ENCODE results near the gene VTCN1. TPM values are rescaled to one million over a fixed set of nuclear protein-coding genes. Genes with fewer than 3 reads are reported as not detected.

VTCN1 gene
- total and polyA plus RNA-seq, 2 donors (not counting 3 experiments of a cell fraction or from before 2014, with no cell fraction given), result not detected

DNA sequence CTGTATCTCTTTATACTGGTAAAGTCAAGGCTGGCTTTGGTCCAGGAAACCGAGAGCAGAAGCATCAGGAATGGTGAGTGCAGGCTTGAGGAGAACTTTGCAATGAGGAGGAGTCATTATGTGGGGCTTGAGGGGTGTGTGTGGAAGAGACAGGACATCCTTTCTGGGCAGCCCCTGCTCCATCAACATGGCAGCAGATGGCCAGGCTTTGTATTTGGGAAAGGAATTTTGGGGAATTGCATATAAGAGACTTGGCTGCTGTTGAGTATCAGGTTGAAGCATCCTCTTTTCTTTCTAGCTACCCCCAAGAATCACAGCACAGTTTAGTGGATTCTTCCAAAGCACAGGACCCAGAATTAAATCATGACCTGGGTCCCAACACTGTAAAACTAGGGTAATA is 33.4 kb downstream of the VTCN1 start:
- dilution Hi-C loops (cut with MboI; ENCODE audit: extremely low pct_ligation_motif_present, low sequenced_read_pairs), result no loop called here

More for the DNA sequence above, 33.4 kb downstream of the VTCN1 start:
- Histone ChIP-seq H3K9me1 (replicated peaks; ENCODE audit: control insufficient read depth, extremely low read depth, insufficient read depth, low read length) (no peaks in the 10 kb centered on the region), H3K36me3 (ENCODE audit: control insufficient read depth in 2 of 2, extremely low read depth in 1 of 2, insufficient read depth in 2 of 2, low read length in 2 of 2) (no peaks in the 10 kb centered on the region), H3K4me3 (replicated peaks in 1 of 3; ENCODE audit: insufficient read depth in 1 of 3, low read depth in 1 of 3, low read length in 3 of 3) (no peak overlapping the region), H3K4me1 (ENCODE audit: control insufficient read depth, extremely low read depth, insufficient read depth, low read length) (no peaks in the 10 kb centered on the region), H3K27ac (ENCODE audit: insufficient read depth, low read depth, low read length) (no peak overlapping the region), H3K9ac (replicated peaks; ENCODE audit: extremely low read depth, insufficient read depth, low read length) (no peak overlapping the region), H3K4me2 (ENCODE audit: insufficient read depth, low read length) (no peak overlapping the region), H3K9me3 (replicated peaks; ENCODE audit: control insufficient read depth, insufficient read depth, low read length) (no peaks in the 10 kb centered on the region), H3K79me2 (ENCODE audit: control insufficient read depth, insufficient read depth, low read length) (no peaks in the 10 kb centered on the region), H4K20me1 (replicated peaks; ENCODE audit: control insufficient read depth, extremely low read depth, insufficient read depth, low read length) (no peaks in the 10 kb centered on the region), H2AFZ (ENCODE audit: low read depth, low read length) (no peak overlapping the region), H3K27me3 (ENCODE audit: control insufficient read depth in 2 of 2, insufficient read depth in 2 of 2, low read length in 2 of 2) (no peaks in the 10 kb centered on the region)
- no TSS peak for BruUV-seq (replicated peaks)
- FAIRE-seq (no peak), DNase-seq (ENCODE audit: low read depth, low spot score) (no peak)
- POLR2A ChIA-PET, result no interaction called here
- CTCF ChIA-PET, result interaction anchor here (0.6 kb wide), 1 partner anchor 105 kb away, joined by 3 read pairs; no protein-coding TSS in a partner anchor
- intact Hi-C loops (cut with micrococcal nuclease), result no loop called here
- TF ChIP-seq EZH2 (IDR thresholded peaks at IDR 0.05; ENCODE audit: borderline replicate concordance, low read depth, low read length, severe bottlenecking), result no peak
- no peak for TF ChIP-seq JUN (IDR thresholded peaks at IDR 0.05; ENCODE audit: borderline replicate concordance, insufficient read depth, insufficient read length, low read depth)
- no peak for TF ChIP-seq POLR2AphosphoS5 (IDR thresholded peaks at IDR 0.05; ENCODE audit: insufficient read depth, low read depth, low read length)
- no peak for TF ChIP-seq MAX (IDR thresholded peaks at IDR 0.05; ENCODE audit: insufficient read depth, insufficient read length)
- no peak for TF ChIP-seq POLR2A (IDR thresholded peaks at IDR 0.05; ENCODE audit: low read depth, low read length)
- no peak for TF ChIP-seq GATA2 (IDR thresholded peaks at IDR 0.05; ENCODE audit: insufficient read depth, insufficient read length, low read depth, low read length)
- no peak for TF ChIP-seq MYC (IDR thresholded peaks at IDR 0.05; ENCODE audit: low read depth, low read length)
- no peak for TF ChIP-seq CTCF (IDR thresholded peaks at IDR 0.05; ENCODE audit: extremely low read depth in 1 of 2, insufficient read depth in 1 of 2, low read depth in 1 of 2, low read length in 2 of 2)
- TF ChIP-seq FOS (IDR thresholded peaks at IDR 0.05; ENCODE audit: borderline replicate concordance, insufficient read depth, low read length), result no peak
